ENCODE results near the gene IL3RA.

Gene IL3RA

GRCh38 chrX:1416965-1417760 is 80.6 kb downstream of the IL3RA start:
- POLR2A ChIA-PET: no interaction called here
- CTCF ChIA-PET: no interaction called here
- TF ChIP-seq CTCF (IDR thresholded peaks at IDR 0.05; ENCODE audit: insufficient read depth, low read length, missing control alignments): no peak
- no peak overlapping the region for H3K4me3 ChIP-seq (ENCODE audit: low read depth, low read length)
- no peak for DNase-seq (ENCODE audit: low read depth, low spot score)

GRCh38 chrX:1417921-1418771 is 81.6 kb downstream of the IL3RA start:
- no peak overlapping the region for H3K4me3 ChIP-seq (ENCODE audit: low read depth, low read length)
- DNase-seq (ENCODE audit: low read depth, low spot score): no peak
- no peak for TF ChIP-seq CTCF (IDR thresholded peaks at IDR 0.05; ENCODE audit: insufficient read depth, low read length, missing control alignments)
- ChIA-PET CTCF (no interaction called here), POLR2A (no interaction called here)

- TF ChIP-seq CTCF (IDR thresholded peaks at IDR 0.05; ENCODE audit: insufficient read depth, low read length, missing control alignments): no peak
- no peak overlapping the region for H3K4me3 ChIP-seq (ENCODE audit: low read depth, low read length)
- POLR2A ChIA-PET: no interaction called here
- DNase-seq (ENCODE audit: low read depth, low spot score): no peak
- CTCF ChIA-PET: no interaction called here
Measured at GRCh38 chrX:1418901-1419544, 82.4 kb downstream of the IL3RA start.

DNA sequence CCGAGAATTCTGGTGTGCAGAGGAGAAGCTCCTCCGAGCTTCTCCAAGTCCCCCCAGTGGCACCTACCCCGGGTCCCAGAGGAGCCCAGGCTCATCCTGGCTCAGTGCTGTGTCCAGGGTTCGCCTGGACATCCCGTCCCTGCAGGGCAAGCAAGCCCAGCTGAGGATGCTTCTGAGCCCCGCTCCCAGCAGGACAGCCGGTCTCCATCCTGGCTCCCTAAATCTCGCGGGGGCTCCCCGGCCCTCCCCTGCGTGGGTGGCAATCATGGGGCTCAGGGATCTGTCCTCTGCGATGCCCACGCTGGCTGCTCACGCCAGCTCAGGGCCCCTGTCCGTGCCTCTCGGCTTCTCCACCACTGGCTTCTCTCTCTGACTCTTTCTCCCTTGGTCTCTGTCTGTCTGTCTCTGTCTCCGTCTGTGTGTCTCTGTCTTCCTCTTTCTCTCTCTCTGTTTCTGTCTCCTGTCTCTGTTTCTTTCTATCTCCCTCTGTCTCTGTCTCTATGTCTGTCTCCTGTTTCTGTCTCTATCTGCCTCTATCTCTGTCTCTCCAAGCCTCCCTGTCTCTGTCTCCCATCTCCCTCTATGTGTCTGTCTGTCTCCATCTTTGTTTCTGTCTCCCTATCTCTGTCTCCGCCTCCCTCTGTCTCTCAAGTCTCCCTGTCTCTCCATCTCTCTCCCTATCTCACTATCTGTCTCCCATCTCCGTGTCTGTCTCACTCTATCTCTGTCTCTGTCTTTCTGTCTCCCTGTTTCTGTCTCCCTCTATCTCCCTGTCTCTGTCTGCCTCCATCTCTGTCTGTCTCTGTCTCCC is 83.2 kb downstream of the IL3RA start:
- POLR2A ChIA-PET: no interaction called here
- CTCF ChIA-PET: no interaction called here
- TF ChIP-seq CTCF (IDR thresholded peaks at IDR 0.05; ENCODE audit: insufficient read depth, low read length, missing control alignments): no peak
- DNase-seq (ENCODE audit: low read depth, low spot score): no peak
- H3K4me3 ChIP-seq (ENCODE audit: low read depth, low read length): no peak overlapping the region

- TF ChIP-seq CTCF (IDR thresholded peaks at IDR 0.05; ENCODE audit: insufficient read depth, low read length, missing control alignments): no peak
- POLR2A ChIA-PET: no interaction called here
- H3K4me3 ChIP-seq (ENCODE audit: low read depth, low read length): no peak overlapping the region
- DNase-seq (ENCODE audit: low read depth, low spot score): no peak
- CTCF ChIA-PET: no interaction called here
Measured at GRCh38 chrX:1420371-1420770, 83.8 kb downstream of the IL3RA start.
